Lower leg skin (tissue), 4 donors: ENCODE data around the gene ANKRD2. TPM values are rescaled to one million over a fixed set of nuclear protein-coding genes. Genes with fewer than 3 reads are reported as not detected.
A peak's percentile ranks its signal among the peaks of the same experiment; 100 is the strongest.

Experiments used
- DNase-seq, 2 donors: peaks; one replicate each; pipeline ENCODE4 v3.0.0-alpha.2; 2019; ENCODE audit warnings: low spot score in 2 of 2
- H3K4me3 ChIP-seq: fragments of 200-600 bp; sonication (generic); 2 replicates; pipeline ENCODE4 v1.5.1; 2017; ENCODE audit warnings: mild to moderate bottlenecking, low read depth; ENCODE audit not compliant: poor library complexity, severe bottlenecking
- CTCF ChIP-seq, 3 donors: fragments of 450-650 bp; IDR thresholded peaks; one replicate each; pipeline ENCODE4 v1.5.1; 2016; ENCODE audit warnings: antibody characterized with exemption in 3 of 3, mild to moderate bottlenecking in 3 of 3, moderate library complexity in 2 of 3
- POLR2A ChIP-seq, 2 donors: fragments of 450-650 bp; IDR thresholded peaks; one replicate each; pipeline ENCODE4 v1.6.1; 2016 to 2017; ENCODE audit warnings: antibody characterized with exemption in 2 of 2, mild to moderate bottlenecking in 1 of 2, moderate library complexity in 1 of 2
- WGBS, 2 donors: methylation state at CpG; one replicate each; pipeline ENCODE4 v1.1.5; 2018; 5-methylcytosine and 5-hydroxymethylcytosine counted together
- intact Hi-C: fragments of 100-400 bp; cut with DNase I; formaldehyde crosslinking; loops from one replicate; pipeline ENCODE4 v1.15.0; 2023; ENCODE audit warnings: low total_unique reads
- total RNA-seq, 4 donors: library from RNA; depleted of rRNA; stranded (reverse); fragments of >200 nt; gene quantifications; one replicate each; pipeline ENCODE4 v1.1.0, GENCODE V29; 2016

ANKRD2 gene
- total RNA-seq, 4 donors from 2014 or later: 3.6 to 5.5 (median 4.8) TPM

- no peak overlapping the region for H3K4me3 ChIP-seq
- DNase-seq: no peak
- TF ChIP-seq CTCF (IDR thresholded peaks at IDR 0.05): no peak
- no peak for TF ChIP-seq POLR2A (IDR thresholded peaks at IDR 0.05)
- intact Hi-C loops: no loop called here
- 76 to 80% methylated on average over 12 to 13 of the region's 13 CpGs for WGBS, 2 donors
Observed at GRCh38 chr10:97583476-97583875, 10.9 kb downstream of the ANKRD2 start.

DNA sequence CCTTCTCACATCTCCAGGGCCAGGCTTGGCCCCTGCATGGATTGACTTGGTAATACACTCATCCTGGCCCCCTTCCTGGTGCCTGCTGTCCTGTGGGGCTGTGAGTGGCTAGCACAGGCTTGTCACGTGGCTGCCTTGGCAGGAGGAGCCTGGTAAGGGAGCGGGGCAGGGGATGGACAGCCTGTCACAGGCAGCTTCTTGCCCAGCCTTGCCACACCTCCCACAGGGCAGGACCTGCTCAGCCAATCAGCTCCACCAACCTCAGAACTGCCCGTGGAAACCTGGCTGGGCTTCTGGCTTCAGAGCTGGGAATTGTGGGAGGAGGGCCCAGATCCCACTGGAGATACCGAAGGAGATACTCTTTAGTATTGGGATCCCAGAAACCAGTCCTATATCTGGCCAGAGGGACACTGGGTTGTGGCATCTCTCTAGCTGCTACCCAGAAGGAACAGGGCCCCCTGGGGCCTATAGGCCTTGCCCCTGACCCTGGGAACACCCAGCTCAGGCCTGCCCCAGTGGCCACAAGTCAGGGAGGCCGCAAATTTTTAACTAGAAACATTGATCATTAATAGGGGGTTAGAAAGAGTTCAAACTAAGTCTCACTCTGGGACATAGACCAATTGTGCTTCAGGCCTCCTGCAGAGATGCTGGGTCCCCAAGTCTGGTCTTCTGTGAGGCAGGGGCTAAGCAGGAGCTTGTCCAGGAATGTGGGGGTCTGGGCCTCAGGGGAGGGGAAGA is 11.7 kb downstream of the ANKRD2 start, which contains the start of gene HOGA1:
Gene HOGA1 (plus strand): TSS at position 330 of the 738 bp plus-strand sequence. CDS start 315 bp downstream, at position 645.
- intact Hi-C loops: no loop called here
- DNase-seq: peak in 1 of 2 donors; percentile 38

DNA sequence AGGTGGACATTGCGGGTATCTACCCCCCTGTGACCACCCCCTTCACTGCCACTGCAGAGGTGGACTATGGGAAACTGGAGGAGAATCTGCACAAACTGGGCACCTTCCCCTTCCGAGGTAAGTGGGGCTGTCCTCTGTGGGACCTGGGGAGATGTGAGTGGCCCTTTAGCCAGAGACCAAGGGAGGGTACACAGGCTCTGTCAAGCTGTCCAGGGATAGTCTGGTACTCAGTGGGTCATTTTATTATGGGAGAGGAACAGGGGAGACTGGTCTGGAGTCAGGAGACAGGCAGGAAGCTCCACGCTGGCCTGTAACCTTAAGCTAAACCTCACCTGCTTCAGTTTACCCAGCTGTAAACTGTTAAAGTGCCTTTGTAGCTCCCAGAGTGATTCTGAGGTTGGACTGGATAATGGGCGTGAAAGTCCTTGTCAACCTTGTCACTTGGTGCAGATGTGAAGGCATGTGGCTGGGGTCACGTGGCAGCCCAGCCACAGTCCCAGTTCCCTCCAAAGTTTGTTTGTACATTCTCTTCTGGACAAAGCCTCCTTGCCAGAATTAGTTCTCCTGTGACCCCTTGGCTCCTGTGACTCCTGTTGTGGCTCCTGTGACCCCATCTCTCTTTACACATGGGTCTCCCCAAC is 12.3 kb downstream of the ANKRD2 start:
- TF ChIP-seq CTCF (IDR thresholded peaks at IDR 0.05) (no peak), POLR2A (IDR thresholded peaks at IDR 0.05) (no peak)
- WGBS, 2 donors: 83 to 89% methylated on average over 5 of the region's 5 CpGs
- intact Hi-C loops: no loop called here
- H3K4me3 ChIP-seq: no peak overlapping the region
- DNase-seq: no peak

More for the DNA sequence above, 11.7 kb downstream of the ANKRD2 start, which contains the start of gene HOGA1:
- TF ChIP-seq CTCF (IDR thresholded peaks at IDR 0.05): no peak
- no peak within 1 kb of the TSS for H3K4me3 ChIP-seq
- WGBS, 2 donors: 36 to 38% methylated on average over 3 of the region's 5 CpGs

DNA sequence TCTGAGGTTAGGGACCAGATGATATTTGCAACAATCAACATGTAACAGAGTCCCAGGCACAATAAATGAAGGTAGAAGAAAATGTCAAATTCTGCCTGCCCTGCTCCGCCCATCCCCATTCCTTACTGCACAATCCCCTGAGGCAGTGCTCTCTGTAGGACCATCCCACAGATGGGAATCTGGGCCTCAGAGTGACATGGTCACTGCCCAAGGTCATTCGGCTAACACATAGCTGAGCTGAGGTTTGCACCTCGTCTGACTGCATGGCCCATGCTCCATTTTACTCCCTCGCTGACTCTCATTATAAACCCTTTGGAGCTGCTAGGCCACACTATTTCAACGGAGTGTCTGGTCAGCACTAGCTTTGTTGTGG is 12.8 kb downstream of the ANKRD2 start:
- intact Hi-C loops: no loop called here
- TF ChIP-seq POLR2A (IDR thresholded peaks at IDR 0.05) (no peak), CTCF (IDR thresholded peaks at IDR 0.05) (no peak)
- WGBS, 2 donors: 91 to 97% methylated on average over 5 of the region's 5 CpGs
- no peak for DNase-seq
- no peak overlapping the region for H3K4me3 ChIP-seq

DNA sequence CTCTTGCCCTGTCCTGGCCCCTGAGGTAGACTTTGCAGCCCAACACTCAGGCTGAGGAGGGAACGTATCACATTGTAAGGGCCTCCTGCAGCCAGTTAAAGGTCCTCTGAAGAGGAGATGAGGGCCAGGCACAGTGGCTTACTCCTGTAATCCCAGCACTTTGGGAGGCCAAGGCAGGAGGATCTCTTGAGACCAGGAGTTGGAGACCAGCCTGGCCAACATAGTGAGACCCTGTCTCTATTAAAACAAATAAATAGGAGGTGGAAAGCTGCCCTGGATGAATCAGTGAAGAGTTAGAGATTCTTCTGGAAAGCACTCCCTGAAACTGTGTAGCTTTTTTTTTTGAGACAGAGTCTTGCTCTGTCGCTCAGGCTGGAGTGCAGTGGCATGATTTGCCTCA is 14.6 kb downstream of the ANKRD2 start:
- no peak for DNase-seq
- no peak overlapping the region for H3K4me3 ChIP-seq
- 91% methylated on average over 2 of the region's 2 CpGs for WGBS, 2 donors
- TF ChIP-seq CTCF (IDR thresholded peaks at IDR 0.05): no peak
- TF ChIP-seq POLR2A (IDR thresholded peaks at IDR 0.05): no peak
- intact Hi-C loops: no loop called here
